ENCODE results near the gene CATSPERB.

- no peak for TF ChIP-seq CTCF (IDR thresholded peaks at IDR 0.05)
- TF ChIP-seq POLR2A (IDR thresholded peaks at IDR 0.05) = no peak
Measured at GRCh38 chr14:91570021-91570420, 161.9 kb downstream of the CATSPERB start.

All from stomach (tissue), 4 donors.